MCF 10A (cell line): ENCODE data around the gene HTR5A. TPM values are rescaled to one million over a fixed set of nuclear protein-coding genes. Genes with fewer than 3 reads are reported as not detected.

Experiments used
- Bru-seq: library from RNA; stranded (reverse); fragments of 400-500 nt; gene quantifications from one replicate; lab custom pipeline; 2021; lab: Mats Ljungman, UMichigan
- BruChase-seq, 2 experiments: library from RNA; stranded (reverse); fragments of 400-500 nt; gene quantifications; one replicate each; lab custom pipeline; 2021; lab: Mats Ljungman, UMichigan
- BruUV-seq: library from RNA; stranded (reverse); fragments of 400-500 nt; replicated peaks from 2 replicates; lab custom pipeline; 2021; lab: Mats Ljungman, UMichigan
- CTCF ChIA-PET: fragments of 300-600 bp; sonication (Branson Sonifier 250); formaldehyde crosslinking; extraction: SDS; loops from one replicate; lab custom pipeline; 2021; ENCODE audit warnings: antibody characterized with exemption, inconsistent platforms; lab: Yijun Ruan, JAX
- POLR2A ChIA-PET: fragments of 300-600, 350-650 bp; sonication (Branson Sonifier 250); formaldehyde crosslinking; extraction: SDS; loops from one replicate; lab custom pipeline; 2020; ENCODE audit warnings: antibody characterized with exemption, inconsistent platforms; lab: Yijun Ruan, JAX
- DNase-seq: peaks from one replicate; pipeline ENCODE4 v3.0.0-alpha.2; 2018; ENCODE audit not compliant: unreplicated experiment
- H3K27ac Mint-ChIP-seq: one replicate; pipeline ENCODE4 v1.8.0; 2022; ENCODE audit warnings: mild to moderate bottlenecking, low read depth, mixed read lengths; ENCODE audit not compliant: unreplicated experiment
- H3K27me3 Mint-ChIP-seq: one replicate; pipeline ENCODE4 v1.8.0; 2022; ENCODE audit warnings: mixed read lengths; ENCODE audit not compliant: insufficient read depth, unreplicated experiment
- H3K36me3 Mint-ChIP-seq: one replicate; pipeline ENCODE4 v1.8.0; 2022; ENCODE audit warnings: mild to moderate bottlenecking, moderate library complexity, mixed read lengths; ENCODE audit not compliant: insufficient read depth, unreplicated experiment
- H3K4me1 Mint-ChIP-seq: one replicate; pipeline ENCODE4 v1.8.0; 2022; ENCODE audit warnings: mixed read lengths; ENCODE audit not compliant: insufficient read depth, unreplicated experiment
- H3K4me3 Mint-ChIP-seq: one replicate; pipeline ENCODE4 v1.8.0; 2022; ENCODE audit warnings: mild to moderate bottlenecking, moderate library complexity, mixed read lengths; ENCODE audit not compliant: unreplicated experiment
- H3K9me3 Mint-ChIP-seq: one replicate; pipeline ENCODE4 v1.8.0; 2022; ENCODE audit warnings: mixed read lengths; ENCODE audit not compliant: unreplicated experiment
- intact Hi-C: fragments of 100-400 bp; cut with micrococcal nuclease; formaldehyde crosslinking; loops from 2 replicates; pipeline ENCODE4 v1.14.1; 2022
- long read RNA-seq: library from polyadenylated mRNA; stranded (forward); transcript quantifications from one replicate; pipeline ENCODE4 v2.0.0, GENCODE V29; 2022
- total RNA-seq: library from RNA; stranded (reverse); gene quantifications from 2 replicates; pipeline ENCODE4 v1.2.3, GENCODE V29; 2022
- TF ChIP-seq, protein P1 (sequence below): fragments of 200-600 bp; IDR thresholded peaks from one replicate; pipeline ENCODE4 v1.8.0; 2022; ENCODE audit warnings: antibody characterized with exemption, mild to moderate bottlenecking; ENCODE audit not compliant: unreplicated experiment

Gene HTR5A
- total RNA-seq: not detected in 2 replicates
- Bru-seq, nascent RNA: not detected
- BruChase-seq, experiment 1, labeled RNA remaining after a 6-hour chase: percentile 6 among the genes with signal in this experiment
- not detected for BruChase-seq, experiment 2, labeled RNA remaining after a 2-hour chase
- long read RNA-seq: 0 reads

DNA sequence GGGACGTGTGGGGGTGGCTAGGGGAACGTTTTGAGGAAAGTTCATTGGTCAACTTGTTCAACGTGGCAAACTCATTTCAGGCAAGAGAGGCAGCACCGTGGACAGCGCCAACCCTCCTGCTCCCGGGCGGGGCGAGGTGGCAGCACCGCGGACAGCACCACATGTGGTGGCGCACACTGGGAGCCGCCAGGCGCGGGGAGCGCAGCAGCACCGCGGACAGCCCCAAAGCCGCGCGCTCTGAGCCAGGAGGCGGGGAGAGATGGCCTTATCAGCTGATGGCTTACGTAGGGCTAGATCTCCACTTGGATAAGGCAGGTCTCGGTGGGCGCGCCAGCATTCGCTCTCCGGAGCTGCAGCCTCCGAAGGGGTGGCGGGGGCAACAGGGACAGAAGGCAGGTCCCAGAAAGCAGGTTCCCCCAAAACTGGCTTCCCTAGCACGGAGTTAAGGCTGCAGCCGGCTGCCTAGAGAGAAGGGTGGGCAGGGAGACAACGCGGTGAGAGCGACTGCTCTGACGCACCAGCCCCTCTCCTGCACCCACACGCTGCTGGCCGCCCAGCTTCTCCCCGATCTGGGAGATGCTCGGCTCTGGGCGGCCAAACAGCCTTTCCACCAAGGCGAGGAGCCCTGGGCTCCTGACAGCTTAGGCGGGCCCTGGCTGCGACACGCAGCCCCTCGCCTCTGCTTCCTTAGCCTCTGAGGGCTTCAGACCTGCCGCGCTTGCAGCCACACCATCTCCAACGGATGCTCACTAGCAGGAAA lies at the start of gene HTR5A:
Gene HTR5A (plus strand): TSS at position 333 of the 760 bp plus-strand sequence. CDS start 576 bp downstream, outside the sequence.
- Mint-ChIP-seq H3K27me3 (peaks cover 31% of the 10 kb centered on the region), H3K27ac (no peak within 1 kb of the TSS)
- POLR2A ChIA-PET: no interaction called here

DNA sequence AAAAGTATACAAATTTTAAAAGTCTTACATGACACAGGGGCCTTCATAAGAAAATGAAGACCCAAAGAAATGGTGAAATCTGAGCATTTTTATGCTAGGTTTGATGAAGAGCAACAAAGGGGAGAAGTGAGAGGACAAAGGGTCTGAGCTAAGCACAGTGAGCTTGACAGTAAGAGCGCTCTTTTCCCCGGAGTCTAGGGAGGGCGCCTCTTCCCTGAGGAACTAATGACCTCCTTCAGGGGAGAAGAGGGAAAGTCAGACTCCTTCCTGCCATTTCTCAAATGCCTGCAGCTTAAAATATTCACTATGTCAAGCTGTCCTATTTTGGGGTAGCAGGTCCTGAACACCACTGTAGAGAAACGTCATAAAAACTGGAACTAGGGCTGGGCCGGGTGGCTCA lies 49.1 kb upstream of the HTR5A start:
- CTCF ChIA-PET: interaction anchor here (1.1 kb wide), 1 partner anchor 48 kb away, joined by 5 read pairs; no protein-coding TSS in a partner anchor

More for the DNA sequence above, at the start of gene HTR5A:
- no peak within 1 kb of the TSS for H3K4me3 Mint-ChIP-seq
- no peaks in the 10 kb centered on the region for H3K4me1 Mint-ChIP-seq
- TF ChIP-seq, protein P1, sequence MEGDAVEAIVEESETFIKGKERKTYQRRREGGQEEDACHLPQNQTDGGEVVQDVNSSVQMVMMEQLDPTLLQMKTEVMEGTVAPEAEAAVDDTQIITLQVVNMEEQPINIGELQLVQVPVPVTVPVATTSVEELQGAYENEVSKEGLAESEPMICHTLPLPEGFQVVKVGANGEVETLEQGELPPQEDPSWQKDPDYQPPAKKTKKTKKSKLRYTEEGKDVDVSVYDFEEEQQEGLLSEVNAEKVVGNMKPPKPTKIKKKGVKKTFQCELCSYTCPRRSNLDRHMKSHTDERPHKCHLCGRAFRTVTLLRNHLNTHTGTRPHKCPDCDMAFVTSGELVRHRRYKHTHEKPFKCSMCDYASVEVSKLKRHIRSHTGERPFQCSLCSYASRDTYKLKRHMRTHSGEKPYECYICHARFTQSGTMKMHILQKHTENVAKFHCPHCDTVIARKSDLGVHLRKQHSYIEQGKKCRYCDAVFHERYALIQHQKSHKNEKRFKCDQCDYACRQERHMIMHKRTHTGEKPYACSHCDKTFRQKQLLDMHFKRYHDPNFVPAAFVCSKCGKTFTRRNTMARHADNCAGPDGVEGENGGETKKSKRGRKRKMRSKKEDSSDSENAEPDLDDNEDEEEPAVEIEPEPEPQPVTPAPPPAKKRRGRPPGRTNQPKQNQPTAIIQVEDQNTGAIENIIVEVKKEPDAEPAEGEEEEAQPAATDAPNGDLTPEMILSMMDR: no peak
- CTCF ChIA-PET: interaction anchor here (0.6 to 1.6 kb wide), 4 partner anchors 13 to 142 kb away, joined by 3 to 4 read pairs (median 3); no protein-coding TSS in a partner anchor
- BruUV-seq: no TSS peak
- DNase-seq: peak; percentile 79
- H3K36me3 Mint-ChIP-seq: no peaks in the 10 kb centered on the region
- intact Hi-C loops: no loop called here
- no peaks in the 10 kb centered on the region for H3K9me3 Mint-ChIP-seq

DNA sequence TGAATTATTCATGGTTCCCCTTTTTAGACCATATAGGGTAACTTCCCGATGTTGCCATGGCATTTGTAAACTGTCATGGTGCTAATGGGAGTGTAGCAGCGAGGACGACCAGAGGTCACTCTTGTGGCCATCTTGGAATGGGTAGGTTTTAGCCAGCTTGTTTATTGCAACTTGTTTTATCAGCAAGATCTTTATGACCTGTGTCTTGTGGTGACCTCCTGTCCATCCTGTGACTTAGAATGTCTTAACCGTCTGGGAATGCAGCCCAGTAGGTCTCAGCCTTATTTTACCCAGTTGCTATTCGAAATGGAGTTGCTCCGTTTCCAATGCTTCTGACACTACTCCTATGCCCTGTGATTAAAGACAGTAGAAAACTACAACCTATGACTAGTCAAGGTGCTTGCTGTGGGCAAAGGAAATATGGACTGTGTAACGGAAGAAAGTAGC lies 48.4 kb upstream of the HTR5A start:
- POLR2A ChIA-PET: interaction anchor here (0.7 to 1.5 kb wide), 3 partner anchors 13 to 708 kb away, joined by 3 to 6 read pairs (median 4); no protein-coding TSS in a partner anchor
- Mint-ChIP-seq H3K9me3 (no peaks in the 10 kb centered on the region), H3K4me1 (no peaks in the 10 kb centered on the region), H3K27me3 (no peaks in the 10 kb centered on the region), H3K4me3 (no peak overlapping the region), H3K36me3 (no peaks in the 10 kb centered on the region), H3K27ac (no peak overlapping the region)
- TF ChIP-seq, protein P1: no peak
- no TSS peak for BruUV-seq
- DNase-seq: no peak
- intact Hi-C loops: no loop called here
- CTCF ChIA-PET: interaction anchor here (1.1 kb wide), 1 partner anchor 47 kb away, joined by 5 read pairs; no protein-coding TSS in a partner anchor

More for the DNA sequence above, 49.1 kb upstream of the HTR5A start:
- TF ChIP-seq, protein P1: no peak
- no peaks in the 10 kb centered on the region for H3K9me3 Mint-ChIP-seq
- POLR2A ChIA-PET: interaction anchor here (1.2 to 1.5 kb wide), 2 partner anchors 12 to 17 kb away, joined by 4 to 6 read pairs; no protein-coding TSS in a partner anchor
- intact Hi-C loops: no loop called here
- H3K27me3 Mint-ChIP-seq: no peaks in the 10 kb centered on the region
- no peak overlapping the region for H3K4me3 Mint-ChIP-seq
- no peak for DNase-seq
- H3K4me1 Mint-ChIP-seq: no peaks in the 10 kb centered on the region
- H3K36me3 Mint-ChIP-seq: no peaks in the 10 kb centered on the region
- H3K27ac Mint-ChIP-seq: no peak overlapping the region
- BruUV-seq: no TSS peak

DNA sequence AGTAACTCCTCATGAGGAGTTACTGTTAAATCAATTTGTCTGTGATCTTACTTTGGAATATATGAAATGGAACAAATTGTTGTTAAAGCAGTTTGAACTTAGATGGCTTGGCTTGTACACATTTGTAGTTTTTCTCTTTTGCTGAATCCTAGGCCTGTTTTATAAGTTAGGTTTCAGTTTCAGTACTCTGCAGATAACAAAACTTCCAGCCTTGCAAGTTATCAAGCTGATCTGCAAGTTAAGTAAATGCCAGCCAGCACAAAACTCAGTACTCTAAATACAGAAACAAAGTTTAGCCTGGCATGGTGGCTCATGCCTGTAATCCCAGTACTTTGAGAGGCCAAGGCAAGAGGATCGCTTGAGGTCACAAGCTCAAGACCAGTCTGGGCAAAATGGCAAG lies 42.2 kb upstream of the HTR5A start:
- Mint-ChIP-seq H3K9me3 (no peaks in the 10 kb centered on the region), H3K27ac (no peak overlapping the region), H3K4me1 (no peaks in the 10 kb centered on the region), H3K36me3 (no peaks in the 10 kb centered on the region), H3K4me3 (no peak overlapping the region), H3K27me3 (no peaks in the 10 kb centered on the region)
- intact Hi-C loops: no loop called here
- TF ChIP-seq, protein P1: no peak
- DNase-seq: no peak
- ChIA-PET POLR2A (no interaction called here), CTCF (interaction anchor here (0.7 kb wide), 1 partner anchor 204 kb away, joined by 3 read pairs; no protein-coding TSS in a partner anchor)
- no TSS peak for BruUV-seq
